ENCODE data around the gene APLP2. TPM values are rescaled to one million over a fixed set of nuclear protein-coding genes. Genes with fewer than 3 reads are reported as not detected.

APLP2 gene
- total and polyA plus RNA-seq, 9 of the 15 experiments (the other 6 are each of a cell fraction or from before 2014, with no cell fraction given): 17.4 to 164 (median 118) TPM

- Histone ChIP-seq H2AFZ (ENCODE audit: low read depth, low read length) (no peak overlapping the region), H3K9me1 (ENCODE audit: control insufficient read depth, insufficient read depth, low read length) (no peaks in the 10 kb centered on the region), H3K9me3 (replicated peaks; ENCODE audit: control insufficient read depth, insufficient read depth, low read depth, low read length) (no peaks in the 10 kb centered on the region), H3K79me2 (ENCODE audit: control insufficient read depth, insufficient read depth, low read length) (no peaks in the 10 kb centered on the region), H4K20me1 (replicated peaks; ENCODE audit: control insufficient read depth, insufficient read depth, low read length) (no peaks in the 10 kb centered on the region), H3K27me3 (ENCODE audit: control insufficient read depth in 2 of 2, insufficient read depth in 2 of 2, low read length in 2 of 2) (no peaks in the 10 kb centered on the region), H3K36me3 (ENCODE audit: control insufficient read depth, insufficient read depth, low read length) (peaks cover 80% of the 10 kb centered on the region), H3K9ac (ENCODE audit: insufficient read depth in 1 of 2, low read depth in 2 of 2, low read length in 2 of 2) (no peak overlapping the region), H3K4me1 (replicated peaks in 1 of 2; ENCODE audit: control insufficient read depth in 2 of 2, insufficient read depth in 2 of 2, low read length in 2 of 2) (peaks cover 0 to 7% of the 10 kb centered on the region in 2 experiments; a peak in 1 of 5 replicates), H3K4me3 (no peak overlapping the region), H3K4me2 (ENCODE audit: insufficient read depth, low read length) (no peak overlapping the region), H3K27ac (ENCODE audit: extremely low read depth, low read depth, low read length) (no peak overlapping the region)
- ATAC-seq (no peak), DNase-seq (ENCODE audit: extremely low read depth in 1 of 4, low spot score in 3 of 4) (no peak), FAIRE-seq (no peak)
- no TSS peak for BruUV-seq (replicated peaks)
- in situ Hi-C loops (cut with MboI) (no loop called here), intact Hi-C loops (cut with micrococcal nuclease) (no loop called here)
- CTCF ChIA-PET (ENCODE audit: low intra/inter-chr PET ratio): no interaction called here
- WGBS (ENCODE audit: insufficient coverage, low coverage, missing lambda C conversion rate): 92% methylated on average over 5 of the region's 5 CpGs
- POLR2A ChIA-PET: interaction anchor here (0.5 to 0.6 kb wide), 2 partner anchors 27 to 43 kb away, joined by 3 to 5 read pairs; no protein-coding TSS in a partner anchor
- TF ChIP-seq TARDBP (IDR thresholded peaks at IDR 0.05) (no peak), ZZZ3 (IDR thresholded peaks at IDR 0.05) (no peak), ZNF12 (CRISPR knock-in tag; IDR thresholded peaks at IDR 0.05) (no peak), ZNF41 (CRISPR knock-in tag; conservative IDR thresholded peaks at IDR 0.05) (no peak), SMARCB1 (IDR thresholded peaks at IDR 0.05; ENCODE audit: insufficient read length, low read depth) (no peak), SNIP1 (IDR thresholded peaks at IDR 0.05; ENCODE audit: low read depth) (no peak), SRSF7 (optimal IDR thresholded peaks at IDR 0.05; ENCODE audit: low read depth, low read length) (no peak)
- TF ChIP-seq, protein P1, sequence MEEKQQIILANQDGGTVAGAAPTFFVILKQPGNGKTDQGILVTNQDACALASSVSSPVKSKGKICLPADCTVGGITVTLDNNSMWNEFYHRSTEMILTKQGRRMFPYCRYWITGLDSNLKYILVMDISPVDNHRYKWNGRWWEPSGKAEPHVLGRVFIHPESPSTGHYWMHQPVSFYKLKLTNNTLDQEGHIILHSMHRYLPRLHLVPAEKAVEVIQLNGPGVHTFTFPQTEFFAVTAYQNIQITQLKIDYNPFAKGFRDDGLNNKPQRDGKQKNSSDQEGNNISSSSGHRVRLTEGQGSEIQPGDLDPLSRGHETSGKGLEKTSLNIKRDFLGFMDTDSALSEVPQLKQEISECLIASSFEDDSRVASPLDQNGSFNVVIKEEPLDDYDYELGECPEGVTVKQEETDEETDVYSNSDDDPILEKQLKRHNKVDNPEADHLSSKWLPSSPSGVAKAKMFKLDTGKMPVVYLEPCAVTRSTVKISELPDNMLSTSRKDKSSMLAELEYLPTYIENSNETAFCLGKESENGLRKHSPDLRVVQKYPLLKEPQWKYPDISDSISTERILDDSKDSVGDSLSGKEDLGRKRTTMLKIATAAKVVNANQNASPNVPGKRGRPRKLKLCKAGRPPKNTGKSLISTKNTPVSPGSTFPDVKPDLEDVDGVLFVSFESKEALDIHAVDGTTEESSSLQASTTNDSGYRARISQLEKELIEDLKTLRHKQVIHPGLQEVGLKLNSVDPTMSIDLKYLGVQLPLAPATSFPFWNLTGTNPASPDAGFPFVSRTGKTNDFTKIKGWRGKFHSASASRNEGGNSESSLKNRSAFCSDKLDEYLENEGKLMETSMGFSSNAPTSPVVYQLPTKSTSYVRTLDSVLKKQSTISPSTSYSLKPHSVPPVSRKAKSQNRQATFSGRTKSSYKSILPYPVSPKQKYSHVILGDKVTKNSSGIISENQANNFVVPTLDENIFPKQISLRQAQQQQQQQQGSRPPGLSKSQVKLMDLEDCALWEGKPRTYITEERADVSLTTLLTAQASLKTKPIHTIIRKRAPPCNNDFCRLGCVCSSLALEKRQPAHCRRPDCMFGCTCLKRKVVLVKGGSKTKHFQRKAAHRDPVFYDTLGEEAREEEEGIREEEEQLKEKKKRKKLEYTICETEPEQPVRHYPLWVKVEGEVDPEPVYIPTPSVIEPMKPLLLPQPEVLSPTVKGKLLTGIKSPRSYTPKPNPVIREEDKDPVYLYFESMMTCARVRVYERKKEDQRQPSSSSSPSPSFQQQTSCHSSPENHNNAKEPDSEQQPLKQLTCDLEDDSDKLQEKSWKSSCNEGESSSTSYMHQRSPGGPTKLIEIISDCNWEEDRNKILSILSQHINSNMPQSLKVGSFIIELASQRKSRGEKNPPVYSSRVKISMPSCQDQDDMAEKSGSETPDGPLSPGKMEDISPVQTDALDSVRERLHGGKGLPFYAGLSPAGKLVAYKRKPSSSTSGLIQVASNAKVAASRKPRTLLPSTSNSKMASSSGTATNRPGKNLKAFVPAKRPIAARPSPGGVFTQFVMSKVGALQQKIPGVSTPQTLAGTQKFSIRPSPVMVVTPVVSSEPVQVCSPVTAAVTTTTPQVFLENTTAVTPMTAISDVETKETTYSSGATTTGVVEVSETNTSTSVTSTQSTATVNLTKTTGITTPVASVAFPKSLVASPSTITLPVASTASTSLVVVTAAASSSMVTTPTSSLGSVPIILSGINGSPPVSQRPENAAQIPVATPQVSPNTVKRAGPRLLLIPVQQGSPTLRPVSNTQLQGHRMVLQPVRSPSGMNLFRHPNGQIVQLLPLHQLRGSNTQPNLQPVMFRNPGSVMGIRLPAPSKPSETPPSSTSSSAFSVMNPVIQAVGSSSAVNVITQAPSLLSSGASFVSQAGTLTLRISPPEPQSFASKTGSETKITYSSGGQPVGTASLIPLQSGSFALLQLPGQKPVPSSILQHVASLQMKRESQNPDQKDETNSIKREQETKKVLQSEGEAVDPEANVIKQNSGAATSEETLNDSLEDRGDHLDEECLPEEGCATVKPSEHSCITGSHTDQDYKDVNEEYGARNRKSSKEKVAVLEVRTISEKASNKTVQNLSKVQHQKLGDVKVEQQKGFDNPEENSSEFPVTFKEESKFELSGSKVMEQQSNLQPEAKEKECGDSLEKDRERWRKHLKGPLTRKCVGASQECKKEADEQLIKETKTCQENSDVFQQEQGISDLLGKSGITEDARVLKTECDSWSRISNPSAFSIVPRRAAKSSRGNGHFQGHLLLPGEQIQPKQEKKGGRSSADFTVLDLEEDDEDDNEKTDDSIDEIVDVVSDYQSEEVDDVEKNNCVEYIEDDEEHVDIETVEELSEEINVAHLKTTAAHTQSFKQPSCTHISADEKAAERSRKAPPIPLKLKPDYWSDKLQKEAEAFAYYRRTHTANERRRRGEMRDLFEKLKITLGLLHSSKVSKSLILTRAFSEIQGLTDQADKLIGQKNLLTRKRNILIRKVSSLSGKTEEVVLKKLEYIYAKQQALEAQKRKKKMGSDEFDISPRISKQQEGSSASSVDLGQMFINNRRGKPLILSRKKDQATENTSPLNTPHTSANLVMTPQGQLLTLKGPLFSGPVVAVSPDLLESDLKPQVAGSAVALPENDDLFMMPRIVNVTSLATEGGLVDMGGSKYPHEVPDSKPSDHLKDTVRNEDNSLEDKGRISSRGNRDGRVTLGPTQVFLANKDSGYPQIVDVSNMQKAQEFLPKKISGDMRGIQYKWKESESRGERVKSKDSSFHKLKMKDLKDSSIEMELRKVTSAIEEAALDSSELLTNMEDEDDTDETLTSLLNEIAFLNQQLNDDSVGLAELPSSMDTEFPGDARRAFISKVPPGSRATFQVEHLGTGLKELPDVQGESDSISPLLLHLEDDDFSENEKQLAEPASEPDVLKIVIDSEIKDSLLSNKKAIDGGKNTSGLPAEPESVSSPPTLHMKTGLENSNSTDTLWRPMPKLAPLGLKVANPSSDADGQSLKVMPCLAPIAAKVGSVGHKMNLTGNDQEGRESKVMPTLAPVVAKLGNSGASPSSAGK (IDR thresholded peaks at IDR 0.05): no peak
- TF ChIP-seq, protein P2, sequence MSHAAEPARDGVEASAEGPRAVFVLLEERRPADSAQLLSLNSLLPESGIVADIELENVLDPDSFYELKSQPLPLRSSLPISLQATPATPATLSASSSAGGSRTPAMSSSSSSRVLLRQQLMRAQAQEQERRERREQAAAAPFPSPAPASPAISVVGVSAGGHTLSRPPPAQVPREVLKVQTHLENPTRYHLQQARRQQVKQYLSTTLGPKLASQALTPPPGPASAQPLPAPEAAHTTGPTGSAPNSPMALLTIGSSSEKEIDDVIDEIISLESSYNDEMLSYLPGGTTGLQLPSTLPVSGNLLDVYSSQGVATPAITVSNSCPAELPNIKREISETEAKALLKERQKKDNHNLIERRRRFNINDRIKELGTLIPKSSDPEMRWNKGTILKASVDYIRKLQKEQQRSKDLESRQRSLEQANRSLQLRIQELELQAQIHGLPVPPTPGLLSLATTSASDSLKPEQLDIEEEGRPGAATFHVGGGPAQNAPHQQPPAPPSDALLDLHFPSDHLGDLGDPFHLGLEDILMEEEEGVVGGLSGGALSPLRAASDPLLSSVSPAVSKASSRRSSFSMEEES (CRISPR knock-in tag; IDR thresholded peaks at IDR 0.05): no peak
Observed at GRCh38 chr11:130121445-130121978, 51.8 kb downstream of the APLP2 start.
